G401 (cell line): ENCODE measurements around the gene FOXP2. TPM values are rescaled to one million over a fixed set of nuclear protein-coding genes. Genes with fewer than 3 reads are reported as not detected.

Source experiments
- DNase-seq: peaks from one replicate; pipeline ENCODE4 v3.0.0-alpha.2; 2015; ENCODE audit warnings: low spot score
- in situ Hi-C: cut with HindIII; loops from 2 replicates; pipeline ENCODE4 v1.10.0; 2016; ENCODE audit warnings: low sequenced_read_pairs, mixed read lengths
- total RNA-seq: library from RNA; depleted of rRNA; stranded (reverse); fragments of >200 nt; shearing (Covaris generic); gene quantifications from 2 replicates; pipeline ENCODE4 v1.2.3, GENCODE V29; 2014

The FOXP2 gene
- total RNA-seq, 1 experiment from 2014 or later, result not detected

- no peak for DNase-seq
- in situ Hi-C loops, result no loop called here
These were observed 257.0 kb downstream of the FOXP2 start for GRCh38 chr7:114671563-114672123.

DNA sequence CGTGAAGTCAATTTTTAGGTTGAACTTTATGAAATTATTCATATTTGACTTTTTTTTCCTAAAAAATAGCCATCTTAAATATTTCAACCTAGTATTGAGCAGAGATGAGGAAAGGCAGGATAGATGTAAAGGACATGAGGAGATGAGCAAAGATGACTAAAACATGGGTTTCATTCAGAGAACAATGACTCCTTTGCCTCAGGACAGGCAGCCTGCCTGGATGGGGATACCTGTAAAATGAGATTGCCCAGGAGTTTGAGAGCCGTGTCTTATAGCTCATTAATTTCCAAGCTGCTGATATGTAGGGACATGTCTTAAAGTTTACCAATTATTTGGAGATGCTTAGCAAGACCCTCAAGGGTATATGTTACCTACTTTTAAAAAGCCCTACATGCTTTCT, 263.5 kb downstream of the FOXP2 start:
- in situ Hi-C loops, result no loop called here
- no peak for DNase-seq

- in situ Hi-C loops, result no loop called here
- no peak for DNase-seq
These were observed 272.6 kb downstream of the FOXP2 start for GRCh38 chr7:114687238-114687637.

DNA sequence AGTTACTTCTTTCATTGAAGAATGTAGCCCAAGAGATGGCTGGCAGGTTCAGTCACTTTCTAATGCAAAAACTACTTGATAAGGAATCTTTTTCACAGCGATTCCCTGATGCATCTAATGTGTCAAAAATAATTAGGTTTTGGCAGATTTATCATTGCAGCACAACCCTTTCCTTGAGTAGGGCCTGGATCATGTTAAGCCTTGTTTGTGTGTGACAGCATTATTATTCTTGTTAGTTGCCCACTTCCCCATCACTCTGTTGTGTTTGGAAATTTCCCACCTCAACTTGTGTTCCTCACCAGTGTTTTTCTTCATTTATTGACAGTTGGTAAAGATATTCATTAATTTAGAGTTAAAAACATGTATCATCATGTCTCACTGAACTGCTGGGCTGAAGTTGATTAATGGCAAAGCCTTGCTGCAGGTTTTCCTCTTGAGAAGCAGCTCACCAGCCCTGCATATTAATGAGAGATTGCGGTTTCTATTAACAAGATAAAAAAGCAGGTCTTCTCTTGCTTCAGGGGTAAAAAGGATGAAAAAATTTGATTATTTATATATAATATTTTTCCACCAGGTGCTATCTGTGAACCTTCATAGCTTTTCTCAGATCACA, 273.9 kb downstream of the FOXP2 start:
- no peak for DNase-seq
- in situ Hi-C loops, result no loop called here

GRCh38 chr7:114689406-114689805, 274.8 kb downstream of the FOXP2 start:
- in situ Hi-C loops, result no loop called here
- DNase-seq, result no peak

DNA sequence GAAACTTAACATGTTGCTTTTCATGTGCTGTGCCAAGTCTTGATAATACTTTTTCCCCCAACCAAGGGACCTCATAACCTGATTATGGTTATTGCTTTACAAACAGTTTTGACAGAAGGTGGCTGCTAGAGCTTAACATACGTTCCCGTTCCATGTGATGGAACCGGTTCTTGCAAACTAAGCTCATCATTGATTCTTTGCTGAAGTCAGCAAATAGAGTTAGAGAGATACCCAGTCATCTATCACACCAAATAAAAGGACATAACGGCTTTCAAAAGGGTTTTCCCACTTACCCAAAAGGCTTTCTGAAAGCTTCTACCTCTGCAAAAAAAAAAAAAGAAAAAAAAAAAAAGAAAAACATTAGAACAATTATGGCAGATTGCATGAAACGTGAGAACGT, 277.0 kb downstream of the FOXP2 start:
- in situ Hi-C loops, result no loop called here
- no peak for DNase-seq

DNA sequence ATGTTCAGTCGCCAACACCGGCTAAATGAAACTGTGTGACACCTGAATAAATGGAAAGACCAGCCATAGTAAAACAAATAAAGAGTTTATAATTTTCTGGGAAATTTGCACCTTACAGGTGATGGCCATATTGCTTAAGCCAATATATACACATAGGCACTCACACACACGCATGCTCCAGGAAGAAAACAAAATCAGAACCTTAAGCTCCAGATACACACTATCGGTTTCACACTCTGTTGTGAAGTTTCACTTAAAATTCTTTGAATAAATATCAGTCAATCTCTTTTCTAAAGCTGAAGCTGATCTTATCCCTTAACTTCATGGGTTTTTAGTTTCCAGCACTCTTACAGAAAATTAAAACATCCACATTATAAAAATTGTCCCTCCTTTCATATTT, 280.6 kb downstream of the FOXP2 start:
- in situ Hi-C loops, result no loop called here
- DNase-seq, result no peak

DNA sequence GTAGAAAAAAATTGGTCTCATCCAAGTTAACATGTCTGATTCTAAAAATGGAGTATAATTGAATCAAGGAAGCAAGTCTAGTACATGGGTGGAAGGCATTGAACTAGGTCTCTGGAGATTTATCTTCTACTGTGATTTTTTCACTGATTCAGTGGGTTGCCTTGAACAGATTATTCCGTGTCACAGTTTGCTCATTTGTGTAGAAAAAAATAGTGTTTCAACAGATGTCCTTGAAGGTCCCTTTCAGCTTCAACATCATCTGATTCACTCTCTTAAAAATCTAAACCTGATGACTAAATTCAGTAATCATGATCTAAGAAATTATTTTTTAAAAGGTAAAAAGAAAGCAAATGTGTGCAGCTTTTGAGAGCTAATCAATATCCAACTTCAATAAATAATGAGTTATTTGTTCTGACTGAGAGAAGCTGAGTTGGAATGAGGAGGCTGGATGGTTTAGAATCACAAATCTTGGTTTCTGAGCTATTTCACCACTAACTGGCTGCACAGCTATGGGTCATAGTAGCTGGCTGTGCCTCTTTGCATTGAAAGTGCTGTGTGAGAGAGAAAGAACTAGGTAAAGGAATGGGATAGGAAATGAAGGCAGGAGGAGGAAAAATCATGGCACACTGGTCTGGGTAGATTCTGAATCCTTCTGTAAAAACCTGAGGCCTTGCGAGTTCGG, 285.8 kb downstream of the FOXP2 start:
- in situ Hi-C loops, result no loop called here
- no peak for DNase-seq

DNA sequence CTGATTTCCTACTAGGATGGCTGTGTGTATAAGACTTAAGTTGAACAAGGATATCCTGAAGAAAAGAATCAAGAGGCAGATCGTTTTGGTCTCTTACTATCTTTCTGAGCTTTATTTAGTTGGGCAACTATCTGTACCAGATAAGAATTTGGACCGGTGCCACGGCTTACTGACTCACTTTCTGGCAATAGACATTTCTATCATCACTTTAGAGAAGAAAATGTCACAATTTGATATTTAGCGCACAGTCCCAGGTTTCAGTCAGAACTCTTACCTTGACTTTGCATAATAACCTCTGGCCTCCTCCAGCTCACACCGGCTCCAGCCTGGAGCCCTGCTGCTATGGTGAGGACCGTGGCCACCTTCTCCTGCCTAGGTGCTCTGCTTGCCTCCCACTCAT, 289.1 kb downstream of the FOXP2 start:
- in situ Hi-C loops, result no loop called here
- DNase-seq, result no peak

GRCh38 chr7:114708646-114709045, 294.0 kb downstream of the FOXP2 start:
- in situ Hi-C loops, result no loop called here
- no peak for DNase-seq

DNA sequence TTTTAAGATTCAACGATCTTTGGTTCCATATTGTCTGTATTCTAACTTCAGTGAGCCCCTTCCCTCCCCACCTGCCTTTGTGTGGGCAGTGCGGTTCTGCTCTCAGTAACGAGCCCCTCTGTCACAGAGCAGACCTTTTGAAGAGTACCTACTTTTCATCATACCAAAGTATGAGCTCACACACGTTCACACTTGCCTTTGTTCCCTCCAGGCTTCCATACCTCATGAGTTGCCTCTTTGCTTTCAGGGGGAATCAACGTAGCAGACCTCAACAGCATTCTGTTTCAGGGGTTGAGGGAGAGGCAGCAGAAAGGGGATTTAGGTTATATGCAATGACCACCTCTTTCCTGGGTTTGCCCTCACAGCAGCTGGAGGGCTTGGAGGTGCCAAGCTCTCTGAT, 295.9 kb downstream of the FOXP2 start:
- in situ Hi-C loops, result no loop called here
- DNase-seq, result no peak

DNA sequence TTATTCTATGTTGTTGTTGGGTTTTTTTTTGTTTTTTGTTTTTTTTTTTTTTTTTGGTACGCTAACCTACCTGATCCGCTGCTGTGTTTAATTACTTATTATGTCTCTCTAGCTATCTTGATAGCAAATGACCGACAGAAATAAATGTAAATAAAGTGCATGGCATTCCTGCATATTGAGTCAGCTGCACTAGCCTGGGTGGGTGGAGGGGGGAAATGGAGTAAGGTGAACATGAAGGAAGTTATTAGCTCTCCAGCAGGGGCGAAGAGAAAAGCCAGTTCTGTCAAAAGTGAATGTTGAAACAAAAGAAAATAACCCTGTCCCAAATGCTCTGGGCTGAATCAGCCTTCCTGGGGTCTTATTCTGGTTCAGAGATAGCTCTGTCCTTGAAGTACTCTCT, 296.6 kb downstream of the FOXP2 start:
- in situ Hi-C loops, result no loop called here
- no peak for DNase-seq

DNA sequence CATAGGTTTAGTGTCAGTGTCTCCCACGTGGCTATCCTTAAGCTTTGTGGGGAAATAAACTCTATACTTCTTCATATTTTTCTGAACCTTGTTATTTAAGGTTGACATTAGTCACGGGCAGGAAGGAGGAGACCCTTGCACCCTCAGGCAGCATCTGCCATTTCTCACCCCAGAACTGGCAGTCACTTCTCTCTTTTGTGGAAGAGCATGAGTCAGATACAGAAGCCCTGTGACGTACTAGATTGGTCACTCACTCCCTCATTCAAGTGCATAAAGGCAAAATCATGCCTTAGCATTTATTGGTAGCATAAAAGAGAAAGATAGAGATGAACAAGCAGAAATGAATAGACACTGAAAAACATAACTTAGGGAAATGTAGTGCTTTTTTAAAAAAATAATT, 301.3 kb downstream of the FOXP2 start:
- in situ Hi-C loops, result no loop called here
- no peak for DNase-seq

DNA sequence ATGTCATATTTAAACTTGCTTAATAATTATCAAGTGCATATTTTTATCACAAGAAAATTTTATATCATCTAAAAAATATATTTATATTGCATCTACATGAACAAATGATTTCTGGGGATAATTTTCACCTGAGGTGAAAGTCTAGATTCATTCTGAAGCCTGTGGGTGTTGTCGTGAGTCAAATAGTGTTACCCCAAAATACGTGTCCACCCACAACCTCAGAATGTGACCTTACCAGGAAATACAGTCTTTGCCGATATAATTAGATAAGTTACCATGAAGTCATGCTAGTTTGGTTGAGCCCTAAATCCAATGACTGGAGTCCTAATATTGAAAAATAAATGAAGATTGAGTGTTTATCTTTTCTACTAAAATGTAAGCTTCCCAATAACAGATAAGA, 304.2 kb downstream of the FOXP2 start:
- no peak for DNase-seq
- in situ Hi-C loops, result no loop called here

GRCh38 chr7:114720725-114721124, 306.1 kb downstream of the FOXP2 start:
- no peak for DNase-seq
- in situ Hi-C loops, result no loop called here

- in situ Hi-C loops, result no loop called here
These were observed 307.9 kb downstream of the FOXP2 start for GRCh38 chr7:114722562-114722961.

DNA sequence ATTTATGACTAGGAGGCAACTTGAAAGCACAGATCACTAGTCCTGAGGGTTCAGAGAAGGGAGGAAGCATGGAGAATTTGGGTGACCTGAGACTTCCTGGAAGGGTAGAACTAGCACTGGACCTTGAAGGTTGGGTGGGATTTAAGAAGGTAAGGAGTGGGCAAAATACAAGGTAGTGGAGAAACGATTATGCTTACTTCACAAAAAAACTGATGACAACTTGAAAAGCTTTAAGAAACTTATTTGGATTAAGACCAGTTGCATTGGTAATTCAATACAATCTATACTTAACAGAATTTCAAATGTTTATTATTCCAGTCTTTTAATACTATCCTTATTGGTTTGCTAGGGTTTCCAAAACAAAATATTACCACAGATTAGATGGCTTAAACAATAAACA, 308.7 kb downstream of the FOXP2 start:
- DNase-seq, result no peak
- in situ Hi-C loops, result no loop called here

More at GRCh38 chr7:114722562-114722961, 307.9 kb downstream of the FOXP2 start:
- no peak for DNase-seq

DNA sequence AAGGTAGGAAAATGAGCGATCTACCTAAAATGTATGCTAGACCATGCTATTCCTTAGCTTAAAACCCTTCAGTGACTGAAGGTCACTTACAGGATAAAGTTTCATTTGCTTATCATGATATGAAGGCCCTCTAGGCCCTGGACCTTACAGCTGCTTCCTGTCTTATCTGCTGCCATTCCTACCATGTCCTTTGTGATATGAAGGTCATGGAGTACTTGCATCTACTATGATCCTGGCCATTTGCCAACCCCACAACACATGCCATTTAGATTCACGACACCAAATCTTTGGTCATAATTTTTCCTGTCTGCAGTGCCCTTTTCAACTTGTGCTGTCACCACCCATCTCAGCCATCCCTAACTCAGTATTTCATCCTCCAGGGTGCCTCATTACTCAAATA, 325.5 kb downstream of the FOXP2 start:
- in situ Hi-C loops, result no loop called here
- no peak for DNase-seq

DNA sequence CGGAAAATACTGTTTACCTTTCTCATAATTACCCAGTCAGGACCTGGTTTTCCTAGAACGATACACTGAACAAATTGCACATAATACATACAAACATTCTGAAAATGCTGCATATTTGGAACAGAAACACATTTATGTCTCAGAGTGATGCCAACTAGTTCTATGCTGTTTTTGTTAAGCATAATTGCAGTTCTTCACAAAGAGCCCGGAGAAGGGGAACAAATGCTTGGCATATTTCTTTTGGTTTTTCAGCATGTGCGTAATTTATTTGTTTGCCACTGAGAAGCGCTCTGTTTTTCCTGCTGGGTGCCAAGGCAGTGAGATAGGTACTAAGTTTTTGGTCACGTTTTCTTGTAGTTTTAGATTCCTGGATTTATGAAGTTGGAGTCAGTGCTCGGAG, 326.3 kb downstream of the FOXP2 start:
- no peak for DNase-seq
- in situ Hi-C loops, result no loop called here

DNA sequence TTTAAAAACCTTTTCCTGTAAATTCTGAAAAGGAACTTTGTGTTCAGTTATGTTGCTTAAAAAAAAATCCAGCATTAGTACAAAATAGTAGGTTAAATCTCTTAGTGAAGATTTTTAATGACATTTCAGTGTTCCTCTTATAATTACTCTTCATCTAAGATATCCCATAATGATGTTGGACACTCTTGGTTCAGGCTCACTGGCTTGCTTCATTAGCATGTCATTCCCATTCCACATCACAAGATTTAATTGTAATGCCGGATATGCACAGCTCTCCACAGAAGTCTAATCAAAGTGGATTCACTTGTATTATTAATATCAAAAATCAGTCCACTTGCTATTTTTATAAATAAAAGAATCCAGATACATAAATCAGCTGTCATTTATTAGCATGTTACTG, 327.3 kb downstream of the FOXP2 start:
- no peak for DNase-seq
- in situ Hi-C loops, result no loop called here
